HG02840 (cell line): ENCODE results near the gene TGFBR3.

ENCODE experiments used
- ATAC-seq: cut with Tn5 transposase; IDR thresholded peaks from one replicate; pipeline ENCODE4 v1.9.1; 2021; ENCODE audit warnings: mild to moderate bottlenecking, moderate library complexity, moderate number of reproducible peaks; ENCODE audit not compliant: unreplicated experiment, low FRiP score

Gene TGFBR3

GRCh38 chr1:91724644-91725043 is 161.3 kb downstream of the TGFBR3 start:
- no peak for ATAC-seq

- no peak for ATAC-seq
Observed at GRCh38 chr1:91724231-91724630, 161.7 kb downstream of the TGFBR3 start.

GRCh38 chr1:91720044-91720443 is 165.9 kb downstream of the TGFBR3 start:
- no peak for ATAC-seq

GRCh38 chr1:91718877-91719276 is 167.1 kb downstream of the TGFBR3 start:
- ATAC-seq, result no peak

GRCh38 chr1:91718368-91718767 is 167.6 kb downstream of the TGFBR3 start:
- ATAC-seq, result no peak

GRCh38 chr1:91717839-91718238 is 168.1 kb downstream of the TGFBR3 start:
- ATAC-seq, result no peak

- no peak for ATAC-seq
Observed at GRCh38 chr1:91716339-91716738, 169.6 kb downstream of the TGFBR3 start.

GRCh38 chr1:91715416-91716000 is 170.4 kb downstream of the TGFBR3 start:
- no peak for ATAC-seq

GRCh38 chr1:91714867-91715381 is 171.0 kb downstream of the TGFBR3 start:
- ATAC-seq, result no peak

- peak; percentile 67 for ATAC-seq
Observed at GRCh38 chr1:91712981-91713841, 172.7 kb downstream of the TGFBR3 start.

GRCh38 chr1:91712393-91712792 is 173.6 kb downstream of the TGFBR3 start:
- ATAC-seq, result no peak

- no peak for ATAC-seq
Observed at GRCh38 chr1:91711504-91712247, 174.3 kb downstream of the TGFBR3 start.

GRCh38 chr1:91710261-91710660 is 175.7 kb downstream of the TGFBR3 start:
- no peak for ATAC-seq

GRCh38 chr1:91708691-91709090 is 177.3 kb downstream of the TGFBR3 start:
- no peak for ATAC-seq

GRCh38 chr1:91707890-91708218 is 178.1 kb downstream of the TGFBR3 start:
- no peak for ATAC-seq

- no peak for ATAC-seq
Observed at GRCh38 chr1:91707114-91707889, 178.6 kb downstream of the TGFBR3 start.

- ATAC-seq, result no peak
Observed at GRCh38 chr1:91706140-91706957, 179.6 kb downstream of the TGFBR3 start.

GRCh38 chr1:91704746-91705145 is 181.2 kb downstream of the TGFBR3 start:
- no peak for ATAC-seq

- ATAC-seq, result no peak
Observed at GRCh38 chr1:91703095-91703494, 182.9 kb downstream of the TGFBR3 start.

GRCh38 chr1:91701472-91701869 is 184.5 kb downstream of the TGFBR3 start:
- no peak for ATAC-seq
